ENCODE results near the gene RBFA. TPM values are rescaled to one million over a fixed set of nuclear protein-coding genes. Genes with fewer than 3 reads are reported as not detected.
A peak's percentile ranks its signal among the peaks of the same experiment; 100 is the strongest.

The RBFA gene
- total and polyA plus RNA-seq, 2 donors (not counting 1 experiment from before 2014, with no cell fraction given): 25.3 TPM

DNA sequence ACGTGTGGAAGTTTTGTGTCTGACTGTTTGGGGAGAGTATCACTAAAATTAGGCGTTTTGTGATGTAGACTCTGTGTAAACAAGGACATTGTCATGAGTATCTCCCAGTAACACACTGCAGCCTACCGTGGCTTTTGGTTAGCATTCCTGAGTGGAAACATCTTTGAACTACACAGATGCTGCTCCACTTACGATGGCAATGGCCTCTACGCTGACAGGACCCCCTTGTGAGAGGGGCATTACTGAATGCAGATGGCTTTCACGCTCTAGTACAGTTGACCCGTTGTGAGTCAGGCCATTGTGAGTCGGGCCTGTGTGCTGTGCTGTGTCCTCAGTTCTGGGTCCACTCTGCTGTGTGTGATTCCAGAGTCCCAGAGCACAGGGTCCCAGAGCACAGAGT is 40.5 kb downstream of the RBFA start:
- Histone ChIP-seq H4K20me1 (ENCODE audit: control insufficient read depth, extremely low read depth, insufficient read depth, low read length) (no peaks in the 10 kb centered on the region), H3K4me2 (ENCODE audit: extremely low read depth, insufficient read depth, low read length) (no peak overlapping the region), H3K36me3 (ENCODE audit: control insufficient read depth, insufficient read depth, low read length) (no peaks in the 10 kb centered on the region), H3K79me2 (ENCODE audit: control insufficient read depth, insufficient read depth, low read length) (no peaks in the 10 kb centered on the region), H3K27ac (ENCODE audit: insufficient read depth, low read length) (no peak overlapping the region), H2AFZ (ENCODE audit: low read length) (no peak overlapping the region), H3K27me3 (ENCODE audit: control insufficient read depth, insufficient read depth, low read length) (no peaks in the 10 kb centered on the region), H3K9me3 (ENCODE audit: control insufficient read depth, insufficient read depth, low read depth, low read length) (no peaks in the 10 kb centered on the region), H3K4me3 (replicated peaks in 1 of 4; ENCODE audit: control extremely low read depth in 1 of 4, insufficient read depth in 1 of 4, low read depth in 3 of 4, low read length in 4 of 4) (no peak overlapping the region), H3K9ac (ENCODE audit: insufficient read depth, low read length) (no peak overlapping the region), H3K4me1 (ENCODE audit: control insufficient read depth, extremely low read depth, insufficient read depth, low read length) (no peaks in the 10 kb centered on the region)
- no peak for TF ChIP-seq EZH2 (IDR thresholded peaks at IDR 0.05; ENCODE audit: low read length, missing control alignments)
- TF ChIP-seq, protein P1, sequence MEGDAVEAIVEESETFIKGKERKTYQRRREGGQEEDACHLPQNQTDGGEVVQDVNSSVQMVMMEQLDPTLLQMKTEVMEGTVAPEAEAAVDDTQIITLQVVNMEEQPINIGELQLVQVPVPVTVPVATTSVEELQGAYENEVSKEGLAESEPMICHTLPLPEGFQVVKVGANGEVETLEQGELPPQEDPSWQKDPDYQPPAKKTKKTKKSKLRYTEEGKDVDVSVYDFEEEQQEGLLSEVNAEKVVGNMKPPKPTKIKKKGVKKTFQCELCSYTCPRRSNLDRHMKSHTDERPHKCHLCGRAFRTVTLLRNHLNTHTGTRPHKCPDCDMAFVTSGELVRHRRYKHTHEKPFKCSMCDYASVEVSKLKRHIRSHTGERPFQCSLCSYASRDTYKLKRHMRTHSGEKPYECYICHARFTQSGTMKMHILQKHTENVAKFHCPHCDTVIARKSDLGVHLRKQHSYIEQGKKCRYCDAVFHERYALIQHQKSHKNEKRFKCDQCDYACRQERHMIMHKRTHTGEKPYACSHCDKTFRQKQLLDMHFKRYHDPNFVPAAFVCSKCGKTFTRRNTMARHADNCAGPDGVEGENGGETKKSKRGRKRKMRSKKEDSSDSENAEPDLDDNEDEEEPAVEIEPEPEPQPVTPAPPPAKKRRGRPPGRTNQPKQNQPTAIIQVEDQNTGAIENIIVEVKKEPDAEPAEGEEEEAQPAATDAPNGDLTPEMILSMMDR (conservative IDR thresholded peaks at IDR 0.05 in 1 of 2, IDR thresholded peaks at IDR 0.05 in 1 of 2; ENCODE audit: low read depth in 1 of 2, low read length in 2 of 2): no peak
- peak in 1 of 2 donors; percentile 1 for DNase-seq (ENCODE audit: low read depth in 2 of 2)

DNA sequence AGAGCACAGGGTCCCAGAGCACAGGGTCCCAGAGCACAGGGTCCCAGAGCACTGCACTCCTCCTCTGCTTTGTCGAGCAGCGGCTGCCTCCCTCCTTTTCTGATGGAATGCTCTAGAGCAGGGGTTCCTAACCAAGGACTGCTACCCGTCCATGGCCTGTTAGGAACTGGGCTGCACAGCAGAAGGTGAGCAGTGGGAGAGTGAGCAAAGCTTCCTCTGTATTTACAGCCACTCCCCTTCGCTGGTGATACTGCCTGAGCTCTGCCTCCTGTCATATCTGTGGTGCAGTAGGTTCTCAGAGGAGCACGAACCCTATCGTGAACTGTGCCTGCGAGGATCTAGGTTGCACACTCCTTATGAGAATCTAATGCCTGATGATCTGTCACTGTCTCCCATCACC is 41.7 kb downstream of the RBFA start:
- Histone ChIP-seq H3K9ac (ENCODE audit: insufficient read depth, low read length) (no peak overlapping the region), H3K27ac (ENCODE audit: insufficient read depth, low read length) (no peak overlapping the region), H3K4me1 (ENCODE audit: control insufficient read depth, extremely low read depth, insufficient read depth, low read length) (no peaks in the 10 kb centered on the region), H4K20me1 (ENCODE audit: control insufficient read depth, extremely low read depth, insufficient read depth, low read length) (no peaks in the 10 kb centered on the region), H2AFZ (ENCODE audit: low read length) (no peak overlapping the region), H3K4me3 (replicated peaks in 1 of 4; ENCODE audit: control extremely low read depth in 1 of 4, insufficient read depth in 1 of 4, low read depth in 3 of 4, low read length in 4 of 4) (no peak overlapping the region), H3K36me3 (ENCODE audit: control insufficient read depth, insufficient read depth, low read length) (no peaks in the 10 kb centered on the region), H3K27me3 (ENCODE audit: control insufficient read depth, insufficient read depth, low read length) (no peaks in the 10 kb centered on the region), H3K4me2 (ENCODE audit: extremely low read depth, insufficient read depth, low read length) (no peak overlapping the region), H3K79me2 (ENCODE audit: control insufficient read depth, insufficient read depth, low read length) (no peaks in the 10 kb centered on the region), H3K9me3 (ENCODE audit: control insufficient read depth, insufficient read depth, low read depth, low read length) (no peaks in the 10 kb centered on the region)
- no peak for DNase-seq (ENCODE audit: low read depth in 2 of 2)
- TF ChIP-seq, protein P1 (conservative IDR thresholded peaks at IDR 0.05 in 1 of 2, IDR thresholded peaks at IDR 0.05 in 1 of 2; ENCODE audit: low read depth in 1 of 2, low read length in 2 of 2): no peak
- no peak for TF ChIP-seq EZH2 (IDR thresholded peaks at IDR 0.05; ENCODE audit: low read length, missing control alignments)

DNA sequence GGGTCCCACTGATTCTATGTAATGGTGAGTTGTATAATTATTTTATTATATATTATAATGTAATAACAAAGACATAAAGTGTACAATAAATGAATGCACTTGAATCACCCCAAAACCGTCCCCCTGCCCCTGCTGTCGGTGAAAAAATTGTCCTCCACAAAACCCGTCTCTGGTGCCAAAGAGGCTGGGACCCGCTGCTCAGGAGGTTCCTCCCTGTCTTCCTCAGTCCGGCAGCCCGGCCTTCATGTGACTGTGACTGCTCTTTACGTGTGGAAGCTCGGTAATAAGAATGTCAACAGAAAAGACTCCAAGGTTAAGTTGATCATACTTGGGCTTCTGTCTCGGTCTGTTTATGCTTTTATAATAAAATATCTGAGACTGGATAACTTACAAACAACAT is 42.1 kb downstream of the RBFA start:
- no peaks in the 10 kb centered on the region for H3K4me1 ChIP-seq (ENCODE audit: control insufficient read depth, extremely low read depth, insufficient read depth, low read length)
- no peak overlapping the region for H3K4me2 ChIP-seq (ENCODE audit: extremely low read depth, insufficient read depth, low read length)
- no peaks in the 10 kb centered on the region for H3K27me3 ChIP-seq (ENCODE audit: control insufficient read depth, insufficient read depth, low read length)
- H3K36me3 ChIP-seq (ENCODE audit: control insufficient read depth, insufficient read depth, low read length): no peaks in the 10 kb centered on the region
- no peak overlapping the region for H2AFZ ChIP-seq (ENCODE audit: low read length)
- H3K9ac ChIP-seq (ENCODE audit: insufficient read depth, low read length): no peak overlapping the region
- H3K27ac ChIP-seq (ENCODE audit: insufficient read depth, low read length): no peak overlapping the region
- H3K4me3 ChIP-seq (replicated peaks in 1 of 4; ENCODE audit: control extremely low read depth in 1 of 4, insufficient read depth in 1 of 4, low read depth in 3 of 4, low read length in 4 of 4): no peak overlapping the region
- H3K79me2 ChIP-seq (ENCODE audit: control insufficient read depth, insufficient read depth, low read length): no peaks in the 10 kb centered on the region
- H4K20me1 ChIP-seq (ENCODE audit: control insufficient read depth, extremely low read depth, insufficient read depth, low read length): no peaks in the 10 kb centered on the region
- DNase-seq (ENCODE audit: low read depth in 2 of 2): no peak
- no peak for TF ChIP-seq EZH2 (IDR thresholded peaks at IDR 0.05; ENCODE audit: low read length, missing control alignments)
- TF ChIP-seq, protein P1 (conservative IDR thresholded peaks at IDR 0.05 in 1 of 2, IDR thresholded peaks at IDR 0.05 in 1 of 2; ENCODE audit: low read depth in 1 of 2, low read length in 2 of 2): no peak
- H3K9me3 ChIP-seq (ENCODE audit: control insufficient read depth, insufficient read depth, low read depth, low read length): no peaks in the 10 kb centered on the region
